Ovary (tissue), 9 donors: ENCODE measurements around the gene RHBDL2. TPM values are rescaled to one million over a fixed set of nuclear protein-coding genes. Genes with fewer than 3 reads are reported as not detected.
"Not testable (repeated sequence)": the region's sequence is repeated elsewhere in the genome, so short reads cannot be mapped to it uniquely, and the experiment has no call there.

Experiments used
- DNase-seq, 5 donors: peaks; one replicate each; pipeline ENCODE4 v3.0.0-alpha.2; 2019 to 2020
- H3K27ac ChIP-seq, 2 donors: fragments of 200-600 bp; one replicate each; pipeline versions ENCODE4 v1.5.1 to v1.8.0; 2019 to 2022
- H3K27me3 ChIP-seq: fragments of 200-600 bp; one replicate; pipeline ENCODE4 v1.8.0; 2022
- H3K36me3 ChIP-seq: fragments of 200-600 bp; sonication (generic); one replicate; pipeline ENCODE4 v1.5.1; 2019
- H3K4me1 ChIP-seq: one replicate; pipeline ENCODE4 v1.8.1; 2013; ENCODE audit warnings: mild to moderate bottlenecking, moderate library complexity; ENCODE audit not compliant: insufficient read depth
- H3K4me3 ChIP-seq: fragments of 200-600 bp; sonication (generic); one replicate; pipeline ENCODE4 v1.5.1; 2017
- H3K9me3 ChIP-seq, 2 donors: fragments of 200-600 bp in 1 of 2; sonication (generic) in 1 of 2; one replicate each; pipeline versions ENCODE4 v1.5.1 to v1.8.1; 2013 to 2019; ENCODE audit warnings: mild to moderate bottlenecking in 1 of 2, moderate library complexity in 1 of 2
- CTCF ChIP-seq, 3 donors: fragments of 450-650 bp in 2 of 3; fragments of 200-600 bp in 1 of 3; IDR thresholded peaks; one replicate each; pipeline versions ENCODE4 v1.5.1 to v1.8.0; 2016 to 2022; ENCODE audit warnings: antibody characterized with exemption in 3 of 3, mild to moderate bottlenecking in 1 of 3
- EP300 ChIP-seq: sonication (generic); formaldehyde crosslinking; IDR thresholded peaks from one replicate; pipeline ENCODE4 v1.6.1; 2017; ENCODE audit warnings: antibody characterized with exemption
- POLR2A ChIP-seq: fragments of 450-650 bp; IDR thresholded peaks from one replicate; pipeline ENCODE4 v1.6.1; 2017; ENCODE audit warnings: antibody characterized with exemption, mild to moderate bottlenecking, moderate library complexity
- whole genome bisulfite sequencing, 3 donors: extraction: QIAGEN DNeasy Blood & Tissue Kit in 1 of 3; methylation state at CpG; one replicate each; pipeline versions ENCODE4 v1.1.5 to v1.1.7; 2013 to 2017; 5-methylcytosine and 5-hydroxymethylcytosine counted together
- intact Hi-C, 4 donors: fragments of 100-400 bp; cut with DNase I; formaldehyde crosslinking; loops; one replicate each; pipeline versions ENCODE4 v1.11.0 to v1.15.1; 2022 to 2023
- polyA plus RNA-seq, 2 donors: library from polyadenylated mRNA; stranded (reverse); fragments of 200-250 nt in 1 of 2; fragments of 350-450 nt in 1 of 2; fragmentation: Illumina TruSeq in 1 of 2; extraction: RNeasy Lipid Tissue Mini Kit (QIAGEN cat#74804) in 1 of 2; gene quantifications; one replicate each; pipeline ENCODE4 v1.2.3, GENCODE V29; 2013 to 2014
- total RNA-seq, 7 donors: library from RNA; depleted of rRNA in 2 of 7; stranded (reverse); fragments of >200 nt in 2 of 7; fragmentation: NEBNext Ultra II Directional in 3 of 7; extraction: Animal tissue kit (Norgen Biotek cat#: 25700) in 3 of 7; gene quantifications; one replicate each; pipeline versions ENCODE4 v1.1.0 to v1.2.4, GENCODE V29; 2016 to 2023
- donor health status: DM: no; HTN: no; CAD: no; lungs with moderate emphysema.
- donor health status: DM: no; HTN: no; CAD: no.
- donor health status: Bipolar disorder and iron deficiency.
- donor health status: DM: yes; HTN: yes; CAD: no.
- donor health status: DM: no; HTN: no; CAD: no.
- donor health status: DM: yes; HTN: yes; CAD: no.

The RHBDL2 gene
- total and polyA plus RNA-seq, 9 donors: 0.10 to 0.35 (median 0.24) TPM; not detected in 3

- H3K27ac ChIP-seq, DNase-seq, H3K27me3 ChIP-seq, intact Hi-C loops, H3K36me3 ChIP-seq, H3K4me3 ChIP-seq, H3K9me3 ChIP-seq, H3K4me1 ChIP-seq: not testable (repeated sequence)
- WGBS, 3 donors: 87 to 92% (median 88%) methylated on average over 12 of the region's 12 CpGs
Measured at GRCh38 chr1:38977399-38978244, 36.0 kb upstream of the RHBDL2 start.

- TF ChIP-seq CTCF (IDR thresholded peaks at IDR 0.05) (no peak), POLR2A (no peak), EP300 (no peak)
- Histone ChIP-seq H3K4me1 (no peaks in the 10 kb centered on the region), H3K27me3 (no peaks in the 10 kb centered on the region), H3K9me3 (no peaks in the 10 kb centered on the region), H3K36me3 (no peaks in the 10 kb centered on the region), H3K27ac (no peak overlapping the region), H3K4me3 (no peak overlapping the region)
- DNase-seq: no peak
- intact Hi-C loops: no loop called here
- 75 to 81% (median 76%) methylated on average over 13 of the region's 13 CpGs for WGBS, 3 donors
Measured at GRCh38 chr1:38973659-38974437, 32.2 kb upstream of the RHBDL2 start.

- DNase-seq, intact Hi-C loops, H3K27me3 ChIP-seq, H3K27ac ChIP-seq, H3K4me3 ChIP-seq, H3K36me3 ChIP-seq, H3K9me3 ChIP-seq, H3K4me1 ChIP-seq: not testable (repeated sequence)
- WGBS, 3 donors: 62 to 68% (median 68%) methylated on average over 6 of the region's 6 CpGs
Measured at GRCh38 chr1:38973145-38973544, 31.5 kb upstream of the RHBDL2 start.

GRCh38 chr1:38964140-38964548, 22.5 kb upstream of the RHBDL2 start:
- TF ChIP-seq EP300 (no peak), CTCF (IDR thresholded peaks at IDR 0.05) (no peak), POLR2A (no peak)
- H3K4me1 ChIP-seq: no peaks in the 10 kb centered on the region
- intact Hi-C loops: no loop called here
- H3K9me3 ChIP-seq: no peaks in the 10 kb centered on the region
- no peak overlapping the region for H3K4me3 ChIP-seq
- no peaks in the 10 kb centered on the region for H3K36me3 ChIP-seq
- no peaks in the 10 kb centered on the region for H3K27me3 ChIP-seq
- no peak overlapping the region for H3K27ac ChIP-seq
- DNase-seq: no peak
- 61 to 75% (median 73%) methylated on average over 3 of the region's 3 CpGs for WGBS, 3 donors

GRCh38 chr1:38962560-38962959, 20.9 kb upstream of the RHBDL2 start:
- H3K4me1 ChIP-seq: no peaks in the 10 kb centered on the region
- intact Hi-C loops: no loop called here
- H3K9me3 ChIP-seq: no peaks in the 10 kb centered on the region
- TF ChIP-seq POLR2A: no peak
- no peak for TF ChIP-seq EP300
- TF ChIP-seq CTCF (IDR thresholded peaks at IDR 0.05): no peak
- DNase-seq: no peak
- no peaks in the 10 kb centered on the region for H3K36me3 ChIP-seq
- H3K27me3 ChIP-seq: no peaks in the 10 kb centered on the region
- 79 to 86% (median 80%) methylated on average over 7 of the region's 7 CpGs for WGBS, 3 donors
- no peak overlapping the region for H3K4me3 ChIP-seq
- H3K27ac ChIP-seq: no peak overlapping the region
